Immature natural killer cell (primary cell): Measurements from ENCODE around the gene OR8D1. TPM values are rescaled to one million over a fixed set of nuclear protein-coding genes. Genes with fewer than 3 reads are reported as not detected.

Experiments used
- DNase-seq, 3 donors: peaks; one replicate each; pipeline ENCODE4 v3.0.0; 2022; ENCODE audit warnings: mixed read lengths in 1 of 3
- H3K27ac Mint-ChIP-seq, 6 donors: one replicate each; pipeline ENCODE4 v1.8.0; 2020; ENCODE audit warnings: mixed read lengths in 6 of 6, mild to moderate bottlenecking in 5 of 6, inconsistent platforms in 4 of 6, moderate library complexity in 3 of 6
- H3K27me3 Mint-ChIP-seq, 3 donors: one replicate each; pipeline ENCODE4 v1.8.0; 2020 to 2021; ENCODE audit warnings: low read depth in 3 of 3, mild to moderate bottlenecking in 3 of 3, mixed read lengths in 3 of 3, moderate library complexity in 3 of 3, inconsistent platforms in 1 of 3
- H3K36me3 Mint-ChIP-seq, 3 donors: one replicate each; pipeline ENCODE4 v1.8.0; 2020; ENCODE audit warnings: mixed read lengths in 3 of 3, inconsistent platforms in 2 of 3, mild to moderate bottlenecking in 2 of 3
- H3K4me1 Mint-ChIP-seq, 2 donors: one replicate each; pipeline ENCODE4 v1.8.0; 2020; ENCODE audit warnings: inconsistent platforms in 2 of 2, mild to moderate bottlenecking in 2 of 2, mixed read lengths in 2 of 2, moderate library complexity in 1 of 2
- H3K4me3 Mint-ChIP-seq, 5 donors: one replicate each; pipeline ENCODE4 v1.8.0; 2020; ENCODE audit warnings: mild to moderate bottlenecking in 5 of 5, mixed read lengths in 5 of 5, inconsistent platforms in 3 of 5, moderate library complexity in 3 of 5
- H3K9me3 Mint-ChIP-seq, 6 donors: one replicate each; pipeline ENCODE4 v1.8.0; 2020; ENCODE audit warnings: mild to moderate bottlenecking in 6 of 6, mixed read lengths in 6 of 6, inconsistent platforms in 4 of 6, moderate library complexity in 3 of 6
- polyA plus RNA-seq, 3 donors: library from polyadenylated mRNA; unstranded; fragments of 300-500 nt; fragmentation: Illumina TruSeq; gene quantifications; one replicate each; pipeline ENCODE4 v1.2.3, GENCODE V29; 2021

OR8D1 gene
- not detected for polyA plus RNA-seq

- Mint-ChIP-seq H3K4me3 (no peak within 1 kb of the TSS), H3K9me3 (peaks cover 0 to 6% (median 0%) of the 10 kb centered on the region in 6 donors), H3K36me3 (no peaks in the 10 kb centered on the region), H3K27me3 (peaks cover 0 to 7% (median 2%) of the 10 kb centered on the region in 3 donors), H3K27ac (no peak within 1 kb of the TSS), H3K4me1 (no peaks in the 10 kb centered on the region)
- no peak for DNase-seq
These were observed at the start of gene OR8D1 for GRCh38 chr11:124313849-124314248. TSS of gene OR8D1 (minus strand) at chr11:124313949. CDS start at chr11:124310766, 3,183 bp downstream.

GRCh38 chr11:124359566-124359965 is 45.8 kb upstream of the OR8D1 start:
- H3K27me3 Mint-ChIP-seq: peaks cover 3 to 7% (median 7%) of the 10 kb centered on the region in 3 donors
- H3K27ac Mint-ChIP-seq: no peak overlapping the region
- no peaks in the 10 kb centered on the region for H3K4me1 Mint-ChIP-seq
- no peak overlapping the region for H3K4me3 Mint-ChIP-seq
- no peak for DNase-seq
- no peaks in the 10 kb centered on the region for H3K36me3 Mint-ChIP-seq
- H3K9me3 Mint-ChIP-seq: no peaks in the 10 kb centered on the region

DNA sequence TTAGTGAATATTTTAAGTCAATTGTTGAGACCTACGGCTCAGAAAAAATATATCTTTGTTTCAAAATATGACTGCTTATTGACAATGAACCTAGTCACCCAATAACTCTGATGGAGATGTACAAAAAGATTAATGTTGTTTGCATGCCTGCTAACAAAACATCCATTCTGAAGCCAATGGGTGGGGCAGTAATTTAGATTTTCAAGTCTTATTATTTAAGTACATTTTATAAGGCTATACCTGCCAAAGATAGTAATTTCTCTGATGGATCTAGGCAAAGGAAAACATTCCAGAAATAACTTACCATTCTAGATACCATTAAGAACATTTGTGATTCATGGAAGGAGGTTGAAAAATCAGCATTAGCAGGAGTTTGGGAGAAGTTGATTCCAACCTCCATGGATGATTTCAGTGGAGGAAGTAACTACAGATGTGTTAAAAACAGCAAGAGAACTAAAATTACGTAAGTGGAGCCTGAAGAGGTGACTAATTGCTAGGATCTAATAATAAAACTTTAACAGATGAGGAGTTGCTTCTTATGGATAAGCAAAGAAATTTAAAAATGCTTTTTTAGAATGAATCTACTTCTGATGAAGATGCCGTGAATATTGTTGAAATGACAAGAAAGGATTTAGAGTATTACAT is 32.7 kb upstream of the OR8D1 start:
- Mint-ChIP-seq H3K27me3 (peaks cover 3 to 7% (median 6%) of the 10 kb centered on the region in 3 donors), H3K27ac (no peak overlapping the region), H3K9me3 (peaks cover 0 to 5% (median 0%) of the 10 kb centered on the region in 6 donors), H3K36me3 (no peaks in the 10 kb centered on the region), H3K4me1 (no peaks in the 10 kb centered on the region), H3K4me3 (no peak overlapping the region)
- DNase-seq: no peak

DNA sequence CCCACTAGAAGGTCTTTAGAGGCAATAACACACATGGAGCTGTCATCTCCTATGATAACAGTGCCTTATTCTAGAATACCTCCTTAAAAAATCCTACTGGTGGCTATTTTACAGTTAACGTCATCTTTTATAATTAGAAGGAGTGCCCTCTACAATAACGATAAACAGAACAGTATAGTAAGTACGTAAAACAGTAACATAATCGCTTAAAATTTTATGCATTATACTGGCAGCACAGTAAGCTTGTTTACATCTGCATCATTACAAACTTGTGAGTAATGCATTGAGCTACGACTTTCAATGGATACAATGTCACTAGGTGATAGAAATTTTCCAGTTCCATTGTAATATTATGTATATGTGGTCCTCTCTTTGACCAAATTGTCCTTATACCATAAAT is 30.6 kb upstream of the OR8D1 start:
- Mint-ChIP-seq H3K36me3 (no peaks in the 10 kb centered on the region), H3K4me3 (no peak overlapping the region), H3K27ac (no peak overlapping the region), H3K4me1 (no peaks in the 10 kb centered on the region), H3K27me3 (peaks cover 3 to 7% (median 3%) of the 10 kb centered on the region in 3 donors), H3K9me3 (peaks cover 0 to 5% (median 0%) of the 10 kb centered on the region in 6 donors)
- DNase-seq: no peak

DNA sequence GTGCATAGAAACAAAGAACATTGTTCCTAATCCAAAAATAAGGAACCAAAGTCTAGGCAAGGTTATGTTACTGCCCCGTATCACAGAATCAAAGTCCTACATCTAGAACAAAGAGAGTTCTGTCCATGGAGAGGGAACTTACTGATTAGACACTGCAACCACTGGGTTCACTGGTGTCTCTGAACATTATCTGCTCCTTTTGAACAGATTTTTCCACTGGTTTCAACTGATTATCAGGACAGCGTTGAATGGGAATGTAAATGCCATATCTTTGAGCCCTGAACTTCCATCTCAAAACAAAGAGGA is 26.3 kb upstream of the OR8D1 start:
- no peak overlapping the region for H3K27ac Mint-ChIP-seq
- no peaks in the 10 kb centered on the region for H3K9me3 Mint-ChIP-seq
- peaks cover 0 to 2% (median 0%) of the 10 kb centered on the region in 3 donors for H3K27me3 Mint-ChIP-seq
- H3K4me1 Mint-ChIP-seq: no peaks in the 10 kb centered on the region
- no peak for DNase-seq
- H3K4me3 Mint-ChIP-seq: no peak overlapping the region
- no peaks in the 10 kb centered on the region for H3K36me3 Mint-ChIP-seq

- H3K4me1 Mint-ChIP-seq: no peaks in the 10 kb centered on the region
- no peak overlapping the region for H3K27ac Mint-ChIP-seq
- H3K4me3 Mint-ChIP-seq: no peak overlapping the region
- no peak for DNase-seq
- no peaks in the 10 kb centered on the region for H3K36me3 Mint-ChIP-seq
- no peaks in the 10 kb centered on the region for H3K9me3 Mint-ChIP-seq
- peaks cover 0 to 2% (median 0%) of the 10 kb centered on the region in 3 donors for H3K27me3 Mint-ChIP-seq
These were observed 25.8 kb upstream of the OR8D1 start for GRCh38 chr11:124339396-124340141.

DNA sequence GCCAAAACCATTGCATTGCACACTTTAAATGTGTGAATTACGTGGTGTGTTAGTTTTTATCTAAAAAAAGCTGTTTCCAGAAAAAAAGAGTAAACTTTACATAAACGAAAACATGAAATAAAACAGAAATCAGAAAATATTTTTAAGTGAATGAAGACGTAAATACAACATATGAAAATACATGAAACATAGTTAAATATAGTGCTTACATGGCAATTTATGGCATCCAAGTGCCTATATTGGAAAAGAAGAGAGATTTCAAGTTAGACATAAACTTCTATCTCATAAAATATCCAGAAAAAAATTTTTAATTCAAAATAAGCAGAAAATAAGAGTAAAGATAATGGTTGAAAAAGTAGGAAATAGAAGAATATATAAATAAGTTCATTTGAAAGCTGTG is 18.1 kb upstream of the OR8D1 start:
- Mint-ChIP-seq H3K4me3 (no peak overlapping the region), H3K9me3 (peaks cover 0 to 1% (median 0%) of the 10 kb centered on the region in 6 donors), H3K27me3 (peaks cover 0 to 2% (median 0%) of the 10 kb centered on the region in 3 donors), H3K36me3 (no peaks in the 10 kb centered on the region), H3K27ac (no peak overlapping the region), H3K4me1 (peaks cover 8 to 12% of the 10 kb centered on the region in 2 donors)
- DNase-seq: no peak

DNA sequence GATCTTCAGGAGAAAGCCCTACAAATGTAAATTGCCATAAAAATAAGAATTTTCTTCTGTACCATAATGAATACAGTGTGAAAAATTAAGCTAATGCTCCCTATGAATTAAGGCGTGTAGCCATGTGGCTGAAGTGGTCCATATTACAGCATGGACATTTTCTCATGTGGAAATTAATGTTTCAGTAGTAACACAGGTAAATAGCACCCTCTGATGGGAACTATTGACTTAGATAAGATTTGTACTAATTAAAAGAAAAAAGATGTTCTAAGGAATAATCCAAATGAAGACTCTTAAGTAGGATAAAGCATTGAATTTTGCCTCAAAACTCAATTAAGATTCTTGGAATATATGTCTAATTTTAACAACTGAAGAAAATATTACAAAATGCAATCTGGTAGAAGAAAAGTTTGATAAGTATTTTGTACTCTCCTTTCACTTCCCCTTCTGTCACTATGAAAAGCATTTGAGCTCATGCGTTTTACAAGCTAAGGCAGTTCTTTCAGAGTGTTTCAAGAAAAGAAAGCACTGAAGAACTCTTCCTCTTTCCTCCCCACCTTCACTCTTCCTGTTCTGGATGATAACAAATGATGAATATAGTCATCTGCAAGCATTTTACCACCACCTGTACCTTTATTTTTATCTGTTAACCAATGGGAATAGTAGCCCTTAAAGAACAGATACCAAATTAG is 16.2 kb upstream of the OR8D1 start:
- Mint-ChIP-seq H3K27me3 (peaks cover 0 to 2% (median 2%) of the 10 kb centered on the region in 3 donors), H3K36me3 (no peaks in the 10 kb centered on the region), H3K9me3 (peaks cover 0 to 2% (median under 1%) of the 10 kb centered on the region in 6 donors), H3K27ac (no peak overlapping the region), H3K4me3 (peak overlapping the region in 1 of 5 donors; percentile 10), H3K4me1 (peaks cover 11 to 15% of the 10 kb centered on the region in 2 donors)
- DNase-seq: no peak

GRCh38 chr11:124327775-124328174 is 14.0 kb upstream of the OR8D1 start:
- H3K9me3 Mint-ChIP-seq: peaks cover 0 to 7% (median under 1%) of the 10 kb centered on the region in 6 donors
- H3K36me3 Mint-ChIP-seq: no peaks in the 10 kb centered on the region
- H3K4me3 Mint-ChIP-seq: no peak overlapping the region
- DNase-seq: no peak
- peaks cover 12 to 20% of the 10 kb centered on the region in 2 donors for H3K4me1 Mint-ChIP-seq
- no peak overlapping the region for H3K27ac Mint-ChIP-seq
- H3K27me3 Mint-ChIP-seq: peaks cover 0 to 2% (median 2%) of the 10 kb centered on the region in 3 donors

DNA sequence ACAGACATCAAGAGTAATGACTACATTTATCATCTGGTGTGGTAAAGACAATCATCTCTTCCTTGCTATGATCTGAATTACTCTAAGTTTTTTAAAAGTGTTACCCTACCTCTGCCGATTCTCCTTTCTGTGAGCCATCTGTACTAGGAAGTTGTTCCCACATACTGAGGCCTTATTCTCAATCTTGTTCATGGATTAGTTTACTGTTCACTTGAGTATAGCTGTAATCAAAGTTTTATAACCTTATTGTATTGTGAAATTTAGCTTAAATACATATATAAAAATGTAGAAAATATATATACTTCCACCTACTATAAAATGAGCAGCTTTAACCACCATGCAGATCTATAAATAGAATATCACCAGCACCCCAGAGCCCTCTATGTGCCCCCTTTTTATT is 8.6 kb upstream of the OR8D1 start:
- Mint-ChIP-seq H3K27ac (no peak overlapping the region), H3K36me3 (no peaks in the 10 kb centered on the region), H3K4me3 (no peak overlapping the region)

GRCh38 chr11:124320097-124320496 is 6.3 kb upstream of the OR8D1 start, which contains the start of gene OR8D2:
TSS of gene OR8D2 (minus strand) at chr11:124320197. CDS start at chr11:124320197, 0 bp downstream.
- H3K27ac Mint-ChIP-seq: no peak within 1 kb of the TSS
- peaks cover 0 to 6% (median 0%) of the 10 kb centered on the region in 6 donors for H3K9me3 Mint-ChIP-seq
- no peak within 1 kb of the TSS for H3K4me3 Mint-ChIP-seq
- H3K4me1 Mint-ChIP-seq: peaks cover 2 to 6% of the 10 kb centered on the region in 2 donors
- no peak for DNase-seq
- H3K27me3 Mint-ChIP-seq: peaks cover 0 to 8% (median 2%) of the 10 kb centered on the region in 3 donors
- no peaks in the 10 kb centered on the region for H3K36me3 Mint-ChIP-seq

More for the DNA sequence above, 8.6 kb upstream of the OR8D1 start:
- no peak for DNase-seq
- H3K4me1 Mint-ChIP-seq: peaks cover 4 to 8% of the 10 kb centered on the region in 2 donors
- H3K9me3 Mint-ChIP-seq: peaks cover 0 to 7% (median 0%) of the 10 kb centered on the region in 6 donors
- peaks cover 0 to 10% (median 0%) of the 10 kb centered on the region in 3 donors for H3K27me3 Mint-ChIP-seq

DNA sequence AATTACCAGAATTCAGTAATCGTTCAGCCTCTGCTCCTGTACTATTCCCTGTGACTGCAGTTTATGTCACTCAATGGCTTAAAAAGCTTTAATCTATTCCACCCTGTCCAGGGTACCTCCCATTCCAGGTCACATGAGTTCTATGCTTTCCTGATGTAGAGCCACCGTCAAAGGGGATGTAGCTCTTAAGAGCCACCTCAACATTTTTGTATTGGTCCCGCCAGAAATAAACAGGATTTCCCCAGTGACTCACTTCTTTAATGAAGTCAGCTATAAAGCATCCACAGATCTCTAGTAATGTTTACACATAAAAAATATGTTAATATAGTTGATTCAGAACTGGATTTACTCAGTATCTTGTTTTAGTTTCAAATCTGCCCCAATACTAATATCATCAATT is 1.3 kb upstream of the OR8D1 start:
- Mint-ChIP-seq H3K36me3 (no peaks in the 10 kb centered on the region), H3K27me3 (peaks cover 0 to 7% (median 2%) of the 10 kb centered on the region in 3 donors), H3K4me3 (no peak overlapping the region), H3K27ac (no peak overlapping the region), H3K4me1 (no peaks in the 10 kb centered on the region), H3K9me3 (peaks cover 0 to 6% (median 0%) of the 10 kb centered on the region in 6 donors)
- no peak for DNase-seq

- Mint-ChIP-seq H3K4me1 (no peaks in the 10 kb centered on the region), H3K36me3 (no peaks in the 10 kb centered on the region), H3K27ac (no peak overlapping the region), H3K4me3 (no peak overlapping the region), H3K27me3 (peaks cover 2 to 10% (median 3%) of the 10 kb centered on the region in 3 donors), H3K9me3 (peaks cover 0 to 6% (median 0%) of the 10 kb centered on the region in 6 donors)
- DNase-seq: no peak
These were observed 618 bp downstream of the OR8D1 start for GRCh38 chr11:124313131-124313530.

DNA sequence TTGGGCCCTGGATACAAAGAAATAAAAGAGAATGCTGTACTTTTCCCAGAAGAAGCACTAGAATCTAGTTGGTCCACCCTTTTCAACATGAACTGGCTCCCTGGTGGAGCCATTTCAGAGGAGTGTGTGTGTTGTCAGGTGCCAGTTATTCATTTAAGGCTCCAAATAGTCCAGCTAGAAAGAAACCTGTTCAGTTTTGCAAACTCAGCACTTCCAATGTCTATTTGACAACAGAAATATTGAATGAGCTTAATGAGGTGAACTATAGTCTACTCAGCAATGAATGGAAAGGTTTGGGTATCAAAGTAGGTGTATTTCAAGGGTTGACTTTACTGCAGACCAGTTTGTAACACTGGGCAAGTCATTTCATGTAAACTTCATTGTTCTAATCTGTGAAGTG is 2.1 kb downstream of the OR8D1 start:
- H3K27ac Mint-ChIP-seq: no peak overlapping the region
- H3K27me3 Mint-ChIP-seq: peaks cover 0 to 5% (median 3%) of the 10 kb centered on the region in 3 donors
- H3K9me3 Mint-ChIP-seq: peaks cover 0 to 4% (median 0%) of the 10 kb centered on the region in 6 donors
- no peaks in the 10 kb centered on the region for H3K4me1 Mint-ChIP-seq
- DNase-seq: no peak
- H3K36me3 Mint-ChIP-seq: no peaks in the 10 kb centered on the region
- no peak overlapping the region for H3K4me3 Mint-ChIP-seq
